ENCODE measurements around the gene CPXM2.

CPXM2 gene

GRCh38 chr10:123797813-123798212 lies 93.8 kb downstream of the CPXM2 start:
- DNase-seq (ENCODE audit: low spot score), result no peak

DNA sequence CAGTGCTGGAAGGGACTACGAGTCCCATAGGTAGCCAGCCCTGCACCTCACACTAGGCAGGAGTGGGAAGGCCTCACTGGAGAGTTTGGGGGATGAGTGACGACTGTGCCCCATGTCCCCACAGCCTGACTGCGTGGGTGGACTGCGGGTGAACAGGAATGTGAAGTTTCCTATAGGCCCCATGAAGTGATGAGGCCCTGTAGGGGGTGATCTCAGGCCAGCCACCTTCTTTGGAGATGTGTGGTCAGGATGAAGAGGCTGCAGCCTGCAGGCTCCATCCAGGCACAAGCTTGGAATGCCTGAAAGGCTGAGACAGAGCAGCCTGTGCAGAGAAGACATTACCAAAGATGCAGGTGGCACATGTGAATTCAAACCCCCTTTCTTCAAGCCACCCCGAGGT lies 94.9 kb downstream of the CPXM2 start:
- no peak for DNase-seq (ENCODE audit: low spot score)

- no peak for DNase-seq (ENCODE audit: low spot score)
Measured at GRCh38 chr10:123795846-123796590, 95.6 kb downstream of the CPXM2 start.

- no peak for DNase-seq (ENCODE audit: low spot score)
Measured at GRCh38 chr10:123795196-123795780, 96.3 kb downstream of the CPXM2 start.

DNA sequence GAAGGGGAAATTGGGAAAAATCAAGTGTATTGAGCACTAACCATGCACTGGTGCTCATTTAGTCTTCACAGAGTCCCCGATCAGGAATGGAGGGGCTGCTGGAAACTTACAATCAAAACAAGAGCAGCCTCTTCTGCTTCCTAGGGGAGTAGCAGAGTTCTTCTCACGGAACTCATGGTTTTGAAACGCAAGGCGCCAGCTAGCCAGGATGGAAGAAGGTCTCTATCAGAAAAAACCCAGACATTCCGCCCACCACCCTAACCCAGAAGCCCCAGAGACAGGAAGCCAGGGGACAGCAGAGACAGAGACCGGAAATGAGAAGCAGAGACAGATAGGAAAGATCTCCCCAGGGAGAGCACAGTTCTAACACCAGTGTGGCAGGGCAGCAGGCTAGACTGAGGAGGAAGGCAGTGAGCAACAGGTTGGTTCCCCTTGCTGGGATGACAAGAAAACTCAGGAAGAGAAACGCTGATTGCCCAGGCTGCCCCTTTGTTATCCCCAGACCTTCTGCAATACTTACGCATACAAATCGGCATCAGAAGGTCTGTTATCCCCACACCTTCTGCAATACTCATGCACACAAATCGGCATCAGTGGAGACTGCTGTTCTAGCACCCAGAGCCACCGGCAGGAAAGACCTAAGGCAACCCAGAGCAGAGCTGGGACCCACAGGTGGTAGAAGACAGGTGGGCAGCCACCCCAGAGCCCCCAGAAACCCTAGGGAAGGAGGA lies 99.2 kb downstream of the CPXM2 start:
- DNase-seq (ENCODE audit: low spot score), result no peak

- no peak for DNase-seq (ENCODE audit: low spot score)
Measured at GRCh38 chr10:123790132-123790885, 101.3 kb downstream of the CPXM2 start.

- DNase-seq (ENCODE audit: low spot score), result no peak
Measured at GRCh38 chr10:123788981-123789380, 102.6 kb downstream of the CPXM2 start.

GRCh38 chr10:123787566-123787965 lies 104.0 kb downstream of the CPXM2 start:
- DNase-seq (ENCODE audit: low spot score), result no peak

DNA sequence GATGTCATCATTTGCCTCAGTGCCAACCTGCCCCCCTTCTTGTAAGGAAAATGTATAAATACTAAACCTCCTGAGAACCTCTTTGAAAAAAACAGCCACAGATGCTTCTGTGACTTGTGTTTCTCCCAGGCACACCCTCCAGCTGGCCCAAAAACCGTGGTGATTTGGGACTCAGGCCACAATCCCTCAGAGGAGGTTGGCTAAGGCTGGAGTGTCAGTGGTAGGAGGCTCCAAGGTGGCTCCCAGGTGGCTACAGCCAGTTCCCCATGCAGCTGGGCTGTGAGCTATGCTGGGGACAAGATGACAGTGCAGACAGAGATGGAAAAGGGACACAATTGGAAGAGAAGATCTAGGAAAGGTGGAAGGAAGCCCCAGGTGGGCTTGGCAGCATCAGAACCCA lies 104.7 kb downstream of the CPXM2 start:
- no peak for DNase-seq (ENCODE audit: low spot score)

DNA sequence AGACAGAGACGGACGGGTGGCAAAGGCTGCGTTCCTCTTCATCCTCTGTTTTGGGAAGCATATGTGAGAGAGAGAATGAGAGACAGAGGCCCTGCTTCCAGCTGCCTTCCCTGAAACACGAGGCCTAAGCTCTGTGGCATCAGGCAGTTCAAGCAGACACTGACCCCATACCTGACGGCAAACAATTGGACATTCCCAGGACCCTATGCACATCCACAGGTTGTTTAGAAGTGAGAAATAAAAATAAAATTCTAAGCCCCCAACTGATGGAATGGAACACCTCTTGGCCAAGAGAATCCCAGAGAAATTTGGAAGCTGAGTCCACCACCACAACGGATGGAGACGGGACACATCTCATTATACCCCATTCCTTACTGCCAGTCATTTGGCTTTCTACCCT lies 105.3 kb downstream of the CPXM2 start:
- no peak for DNase-seq (ENCODE audit: low spot score)

- no peak for DNase-seq (ENCODE audit: low spot score)
Measured at GRCh38 chr10:123784646-123785045, 107.0 kb downstream of the CPXM2 start.

GRCh38 chr10:123784216-123784615 lies 107.4 kb downstream of the CPXM2 start:
- DNase-seq (ENCODE audit: low spot score), result no peak

- no peak for DNase-seq (ENCODE audit: low spot score)
Measured at GRCh38 chr10:123783296-123783695, 108.3 kb downstream of the CPXM2 start.

GRCh38 chr10:123782549-123782948 lies 109.1 kb downstream of the CPXM2 start:
- DNase-seq (ENCODE audit: low spot score), result no peak

DNA sequence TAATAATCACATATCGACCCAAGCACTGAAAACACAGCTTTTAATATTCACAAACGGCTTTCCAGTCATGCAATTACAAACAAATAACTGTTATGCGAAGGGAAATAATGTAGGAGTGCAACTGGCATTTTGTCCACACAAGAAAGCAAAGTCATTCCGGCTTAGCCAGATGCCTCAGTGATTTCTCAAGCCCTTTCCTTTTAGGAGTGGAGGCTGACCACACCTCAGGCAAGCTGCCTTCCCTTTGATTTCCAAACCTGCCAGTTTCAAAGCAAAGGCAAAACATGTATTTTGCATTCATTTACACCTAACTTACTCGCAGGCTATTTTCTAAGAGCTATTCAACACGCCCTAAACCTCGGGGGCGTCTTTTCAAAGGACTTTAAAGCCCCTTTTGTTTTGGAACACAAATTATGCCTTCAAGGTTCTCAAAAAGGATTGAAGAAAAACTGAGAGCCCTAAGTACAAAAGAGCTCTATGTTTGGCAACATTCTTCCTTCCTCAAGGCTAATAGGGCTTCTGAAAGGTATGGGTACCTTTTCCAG lies 109.6 kb downstream of the CPXM2 start:
- no peak for DNase-seq (ENCODE audit: low spot score)

DNA sequence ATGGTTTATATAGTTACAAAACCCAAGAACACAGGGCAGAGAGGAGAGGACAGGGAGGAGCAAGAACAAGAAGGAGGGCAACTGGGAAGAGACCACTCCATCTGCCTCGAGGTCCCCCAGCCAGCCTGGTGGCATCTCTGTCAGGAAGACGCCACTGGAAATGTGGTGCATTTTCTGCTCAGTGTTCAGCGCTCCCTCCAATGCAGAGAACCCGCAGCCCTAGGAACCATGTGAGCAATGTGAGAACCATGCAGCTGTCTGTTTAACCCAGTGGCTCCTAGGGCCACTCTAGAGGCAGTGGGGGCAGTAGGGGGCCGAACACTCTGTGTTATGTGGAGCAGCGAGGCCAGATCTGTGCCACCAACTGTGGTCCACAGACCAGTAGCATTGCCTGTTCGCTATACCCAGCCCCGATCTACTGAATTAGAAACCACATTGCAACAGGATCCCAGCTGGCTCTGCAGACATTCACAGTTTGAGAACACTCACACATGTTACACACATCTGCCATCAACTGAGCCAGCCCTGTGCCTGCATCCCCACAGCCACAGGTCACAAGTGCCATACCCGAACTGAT lies 110.2 kb downstream of the CPXM2 start:
- no peak for DNase-seq (ENCODE audit: low spot score)

- no peak for DNase-seq (ENCODE audit: low spot score)
Measured at GRCh38 chr10:123778719-123779517, 112.7 kb downstream of the CPXM2 start.

DNA sequence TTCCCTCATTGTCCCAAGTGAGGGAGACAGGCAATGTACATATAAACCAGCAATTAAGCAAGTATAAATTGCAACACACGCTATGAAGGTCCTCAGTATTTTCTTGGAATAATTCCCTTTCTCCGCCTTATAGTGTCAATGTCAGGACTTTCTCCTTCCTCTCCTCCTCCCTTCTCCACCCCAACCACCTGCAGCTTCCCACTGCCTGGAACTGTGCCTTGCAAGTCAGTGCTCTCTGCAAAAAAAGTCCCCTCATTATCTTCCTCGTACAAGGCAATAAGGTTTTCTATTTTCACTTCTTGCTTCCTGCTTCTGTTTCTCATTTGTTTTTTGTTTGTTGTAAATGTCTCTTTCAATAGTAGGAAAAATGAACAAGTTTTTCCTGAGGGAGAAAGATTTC lies 113.7 kb downstream of the CPXM2 start:
- DNase-seq (ENCODE audit: low spot score), result no peak

- no peak for DNase-seq (ENCODE audit: low spot score)
Measured at GRCh38 chr10:123774132-123774742, 117.4 kb downstream of the CPXM2 start.

GRCh38 chr10:123772645-123773508 lies 118.7 kb downstream of the CPXM2 start:
- DNase-seq (ENCODE audit: low spot score), result no peak
